GM12875 (cell line): ENCODE measurements around the gene MPDU1.

ENCODE experiments used
- H3K4me3 ChIP-seq: one replicate; pipeline ENCODE4 v1.5.1; 2011; ENCODE audit warnings: low read depth, low read length, control low read depth
- TF ChIP-seq, protein P1 (sequence below): IDR thresholded peaks from 2 replicates; pipeline ENCODE4 v1.5.1; 2011; ENCODE audit warnings: low read depth, mild to moderate bottlenecking, control low read depth, inconsistent platforms, low read length, moderate library complexity, borderline replicate concordance; ENCODE audit not compliant: insufficient read depth

The MPDU1 gene

DNA sequence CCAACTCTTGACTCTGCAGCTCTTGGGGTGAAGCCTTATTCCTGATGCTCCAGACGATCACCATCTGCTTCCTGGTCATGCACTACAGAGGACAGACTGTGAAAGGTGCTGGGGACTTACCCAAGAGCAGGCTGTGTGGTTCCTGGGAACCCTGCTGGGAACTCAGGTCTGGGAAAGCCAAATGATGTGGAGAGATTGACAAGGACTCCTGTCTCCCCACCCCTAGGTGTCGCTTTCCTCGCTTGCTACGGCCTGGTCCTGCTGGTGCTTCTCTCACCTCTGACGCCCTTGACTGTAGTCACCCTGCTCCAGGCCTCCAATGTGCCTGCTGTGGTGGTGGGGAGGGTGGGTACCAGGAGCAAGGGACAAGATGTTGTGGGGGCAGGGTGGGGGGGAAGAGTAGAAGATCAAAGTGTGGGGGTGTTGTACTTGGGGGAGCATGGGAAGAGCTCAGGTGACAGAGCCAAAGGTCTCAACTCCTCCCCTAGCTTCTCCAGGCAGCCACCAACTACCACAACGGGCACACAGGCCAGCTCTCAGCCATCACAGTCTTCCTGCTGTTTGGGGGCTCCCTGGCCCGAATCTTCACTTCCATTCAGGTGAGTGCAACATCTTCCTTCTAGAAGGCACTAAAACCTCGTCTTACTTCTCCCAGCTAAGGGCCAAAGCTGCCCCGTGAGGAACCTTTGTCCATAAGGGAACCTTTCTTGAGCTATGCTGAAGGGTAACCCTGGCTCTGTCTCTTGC, 3.2 kb downstream of the MPDU1 start:
- no peak overlapping the region for H3K4me3 ChIP-seq
- TF ChIP-seq, protein P1, sequence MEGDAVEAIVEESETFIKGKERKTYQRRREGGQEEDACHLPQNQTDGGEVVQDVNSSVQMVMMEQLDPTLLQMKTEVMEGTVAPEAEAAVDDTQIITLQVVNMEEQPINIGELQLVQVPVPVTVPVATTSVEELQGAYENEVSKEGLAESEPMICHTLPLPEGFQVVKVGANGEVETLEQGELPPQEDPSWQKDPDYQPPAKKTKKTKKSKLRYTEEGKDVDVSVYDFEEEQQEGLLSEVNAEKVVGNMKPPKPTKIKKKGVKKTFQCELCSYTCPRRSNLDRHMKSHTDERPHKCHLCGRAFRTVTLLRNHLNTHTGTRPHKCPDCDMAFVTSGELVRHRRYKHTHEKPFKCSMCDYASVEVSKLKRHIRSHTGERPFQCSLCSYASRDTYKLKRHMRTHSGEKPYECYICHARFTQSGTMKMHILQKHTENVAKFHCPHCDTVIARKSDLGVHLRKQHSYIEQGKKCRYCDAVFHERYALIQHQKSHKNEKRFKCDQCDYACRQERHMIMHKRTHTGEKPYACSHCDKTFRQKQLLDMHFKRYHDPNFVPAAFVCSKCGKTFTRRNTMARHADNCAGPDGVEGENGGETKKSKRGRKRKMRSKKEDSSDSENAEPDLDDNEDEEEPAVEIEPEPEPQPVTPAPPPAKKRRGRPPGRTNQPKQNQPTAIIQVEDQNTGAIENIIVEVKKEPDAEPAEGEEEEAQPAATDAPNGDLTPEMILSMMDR, result peak; percentile 53; the same call in 1 of the 2 replicates

DNA sequence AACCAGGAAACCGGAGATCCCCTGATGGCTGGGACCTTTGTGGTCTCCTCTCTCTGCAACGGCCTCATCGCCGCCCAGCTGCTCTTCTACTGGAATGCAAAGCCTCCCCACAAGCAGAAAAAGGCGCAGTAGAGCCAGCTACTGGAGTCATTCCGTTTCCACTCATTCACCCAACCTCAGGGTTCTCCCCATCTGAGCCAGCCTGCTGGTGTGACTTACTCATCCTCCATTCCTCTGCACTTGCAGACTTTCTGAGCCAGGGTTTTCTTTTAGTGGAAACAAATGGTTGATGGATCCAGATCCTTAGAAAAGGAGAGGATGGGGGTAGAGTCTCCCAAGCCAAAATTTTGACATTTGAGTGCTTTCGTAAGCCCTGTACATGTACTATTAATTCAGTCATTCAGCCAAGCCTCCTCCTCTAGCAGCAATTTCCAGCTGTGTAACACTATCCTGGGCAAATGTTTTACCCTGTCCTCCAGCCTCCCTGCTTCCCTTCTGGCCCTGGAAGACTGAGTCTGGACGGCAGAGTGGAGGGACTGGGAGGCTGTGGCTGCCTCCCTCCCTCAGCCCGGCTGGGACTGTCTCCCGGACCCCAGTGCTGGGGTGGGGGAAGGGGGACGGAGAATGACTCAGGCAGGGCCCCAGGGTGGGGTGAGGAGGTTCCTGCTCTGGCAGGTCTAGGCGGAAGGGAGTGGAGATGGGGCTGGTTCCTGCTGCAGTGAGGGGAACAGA, 3.9 kb downstream of the MPDU1 start:
- TF ChIP-seq, protein P1, result no peak
- H3K4me3 ChIP-seq, result no peak overlapping the region

DNA sequence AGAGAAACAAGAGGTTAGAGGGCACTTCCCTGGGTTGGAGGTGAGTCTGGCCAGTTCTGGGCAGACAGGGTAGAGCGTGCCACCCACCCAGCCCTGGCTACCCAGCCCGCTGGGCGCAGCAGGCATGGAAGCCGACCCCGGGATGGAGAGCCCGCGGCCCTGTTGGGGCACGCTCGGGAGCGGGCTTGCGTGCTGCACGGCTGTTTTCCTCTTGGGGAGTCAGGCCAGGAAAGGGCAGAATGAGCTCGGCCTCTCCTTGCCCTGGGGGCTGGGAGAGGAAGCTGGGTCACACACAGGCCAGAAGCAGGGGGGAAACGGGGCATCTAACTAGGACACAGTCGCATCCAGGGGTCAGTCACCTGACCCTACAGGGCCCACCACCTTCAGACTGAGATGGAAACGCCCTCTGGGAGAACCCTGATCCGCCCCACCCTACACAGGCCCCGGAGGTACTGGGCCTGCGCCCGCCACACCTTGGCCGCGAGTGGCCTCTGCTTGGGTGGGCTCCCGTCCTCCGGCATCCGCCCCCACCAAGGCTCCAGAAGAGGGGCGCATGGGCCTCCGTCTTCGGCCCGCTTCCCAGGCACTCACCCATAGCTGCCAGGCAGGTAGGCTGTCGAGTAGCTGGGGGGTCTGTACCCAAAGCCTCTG, 5.0 kb downstream of the MPDU1 start:
- TF ChIP-seq, protein P1, result no peak
- H3K4me3 ChIP-seq, result no peak overlapping the region

DNA sequence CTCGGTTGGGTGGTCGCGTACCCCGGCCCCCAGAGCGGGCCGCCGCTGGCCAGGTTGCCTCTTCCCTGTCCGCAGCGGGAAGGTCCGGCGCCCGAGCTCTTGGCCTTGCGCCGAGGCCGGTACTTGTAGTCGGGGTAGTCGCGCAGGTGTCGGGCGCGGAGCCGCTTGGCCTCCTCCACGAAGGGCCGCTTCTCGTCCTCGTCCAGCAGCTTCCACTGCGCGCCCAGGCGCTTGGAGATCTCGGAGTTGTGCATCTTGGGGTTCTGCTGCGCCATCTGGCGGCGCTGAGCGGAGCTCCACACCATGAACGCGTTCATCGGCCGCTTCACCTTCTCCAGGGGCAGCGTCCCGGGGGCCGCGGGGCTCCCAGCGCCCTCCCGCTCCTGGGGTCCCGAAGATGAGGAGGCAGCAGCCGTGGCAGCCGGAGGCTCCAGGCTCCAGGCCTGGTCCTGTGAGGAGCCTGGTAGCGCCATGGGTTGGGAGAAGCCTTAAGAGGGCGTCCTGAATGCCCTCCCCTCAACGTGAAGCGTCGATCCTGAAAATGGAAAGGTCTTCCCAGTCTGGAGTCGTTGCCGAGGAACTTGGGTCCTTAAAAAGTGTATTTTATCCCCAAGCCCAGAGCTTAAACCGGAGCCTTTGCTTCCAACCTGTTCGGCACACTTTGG, 5.7 kb downstream of the MPDU1 start:
- no peak overlapping the region for H3K4me3 ChIP-seq
- TF ChIP-seq, protein P1, result peak; percentile 90

DNA sequence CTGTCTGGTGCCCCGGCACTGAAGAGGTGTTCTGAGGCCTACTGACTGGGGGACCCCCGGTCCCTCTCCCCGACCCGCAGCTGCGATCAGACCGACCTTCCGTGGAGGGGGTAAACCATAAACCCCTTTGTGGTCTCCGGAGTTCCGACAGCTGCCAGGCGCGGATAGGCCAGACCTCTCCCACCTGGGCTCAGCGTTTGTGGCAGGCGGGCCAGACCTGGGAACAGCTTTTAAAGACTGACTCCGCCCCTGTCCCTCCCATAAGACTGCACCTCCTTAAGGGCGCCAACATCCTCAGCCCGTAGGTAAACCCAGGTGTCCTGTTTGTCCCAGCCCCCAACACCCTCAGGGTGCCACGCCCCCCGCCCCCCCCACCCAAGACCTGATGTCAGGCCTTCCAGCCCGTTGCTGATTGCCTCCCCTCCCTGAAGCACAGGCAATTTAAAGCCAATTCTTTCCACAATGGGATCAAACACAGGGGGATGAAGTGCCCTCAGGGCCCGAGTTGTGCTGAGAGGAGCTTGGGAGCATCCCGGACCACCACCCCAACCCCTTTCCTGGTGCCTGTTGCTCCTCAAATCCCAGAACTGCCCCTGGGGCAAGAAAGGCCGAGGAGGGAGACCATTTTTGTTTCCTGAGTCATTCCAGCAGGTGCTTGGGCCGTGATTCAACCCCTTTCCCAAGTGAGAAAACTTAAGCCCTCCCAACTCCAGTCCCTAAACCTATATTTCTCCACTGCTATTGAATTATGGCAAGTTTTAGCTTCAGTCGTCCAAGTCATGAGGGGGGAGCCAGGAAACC, 6.4 kb downstream of the MPDU1 start, which contains the start of gene SOX15:
TSS of gene SOX15 (minus strand) at position 204 of the 801 bp plus-strand sequence. CDS start 418 bp downstream, outside the sequence.
- TF ChIP-seq, protein P1, result no peak
- H3K4me3 ChIP-seq, result no peak within 1 kb of the TSS

DNA sequence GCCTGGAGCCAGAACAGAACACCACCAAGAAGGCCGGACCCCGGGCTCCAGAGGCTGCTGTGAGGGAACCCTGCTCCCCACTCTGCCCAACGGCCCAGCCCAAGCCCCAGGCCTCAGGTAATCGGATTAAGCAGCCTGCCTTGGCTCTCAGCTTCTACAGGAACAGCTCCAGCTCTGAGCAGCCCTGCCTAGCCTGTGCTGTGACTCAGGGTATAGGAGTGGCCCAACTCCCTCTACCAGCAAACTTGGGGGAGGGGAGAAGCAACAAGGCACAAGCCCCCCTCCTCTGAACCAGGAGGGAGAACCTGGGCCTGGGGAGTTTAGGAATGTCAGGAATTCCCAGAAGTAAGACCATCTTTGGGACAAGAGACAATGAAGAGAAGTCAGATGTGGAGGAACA, 7.1 kb downstream of the MPDU1 start:
- TF ChIP-seq, protein P1, result no peak

More for the DNA sequence above, 7.1 kb downstream of the MPDU1 start:
- H3K4me3 ChIP-seq, result no peak overlapping the region
